HG02571 (cell line): ENCODE data around the gene ALDH1L1.

Source experiments
- ATAC-seq: cut with Tn5 transposase; IDR thresholded peaks from one replicate; pipeline ENCODE4 v1.9.1; 2021; ENCODE audit warnings: mild to moderate bottlenecking, moderate library complexity; ENCODE audit not compliant: unreplicated experiment

The ALDH1L1 gene

GRCh38 chr3:126058666-126059065 is 121.7 kb downstream of the ALDH1L1 start:
- ATAC-seq = no peak

DNA sequence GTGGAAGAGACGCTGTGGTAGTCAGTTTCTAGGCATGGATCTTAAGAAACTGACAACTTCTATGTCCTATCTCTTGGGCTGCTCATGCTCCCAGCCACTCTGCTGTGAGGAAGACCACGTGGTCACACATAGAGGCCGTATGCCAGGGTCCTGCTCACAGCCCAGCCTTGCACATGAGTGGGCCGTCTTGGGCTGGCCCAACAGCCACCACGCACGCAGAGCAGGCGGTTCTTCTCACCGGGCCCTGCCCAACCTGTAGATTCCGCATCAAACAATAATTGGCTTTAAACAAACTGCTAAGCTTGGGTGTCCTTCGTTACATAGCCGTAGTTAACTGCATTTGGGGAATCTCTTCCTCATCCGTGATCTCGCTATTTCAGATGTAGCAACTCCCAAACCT is 122.5 kb downstream of the ALDH1L1 start:
- ATAC-seq = no peak

GRCh38 chr3:126057501-126057819 is 122.9 kb downstream of the ALDH1L1 start:
- no peak for ATAC-seq

GRCh38 chr3:126056681-126057500 is 123.5 kb downstream of the ALDH1L1 start:
- no peak for ATAC-seq

GRCh38 chr3:126056088-126056487 is 124.3 kb downstream of the ALDH1L1 start:
- no peak for ATAC-seq

DNA sequence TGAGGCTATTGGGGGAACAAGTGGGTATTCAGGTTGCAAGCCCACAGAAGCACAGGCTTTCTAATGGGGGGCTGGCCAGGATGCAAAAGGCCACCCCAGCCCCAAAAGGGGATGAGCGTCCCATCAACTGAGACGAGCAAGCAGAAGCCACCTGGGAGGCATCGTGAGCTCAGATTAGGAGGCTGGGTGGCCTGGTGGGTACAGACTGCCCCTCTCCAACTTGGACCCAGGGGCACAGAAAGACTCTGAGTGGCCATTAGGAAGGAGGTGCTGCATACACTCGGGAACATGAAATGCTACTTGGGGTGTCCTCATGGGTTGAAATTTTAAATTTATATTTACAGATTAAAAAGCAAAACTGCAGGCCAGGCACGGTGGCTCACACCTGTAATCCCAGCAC is 125.5 kb downstream of the ALDH1L1 start:
- no peak for ATAC-seq

DNA sequence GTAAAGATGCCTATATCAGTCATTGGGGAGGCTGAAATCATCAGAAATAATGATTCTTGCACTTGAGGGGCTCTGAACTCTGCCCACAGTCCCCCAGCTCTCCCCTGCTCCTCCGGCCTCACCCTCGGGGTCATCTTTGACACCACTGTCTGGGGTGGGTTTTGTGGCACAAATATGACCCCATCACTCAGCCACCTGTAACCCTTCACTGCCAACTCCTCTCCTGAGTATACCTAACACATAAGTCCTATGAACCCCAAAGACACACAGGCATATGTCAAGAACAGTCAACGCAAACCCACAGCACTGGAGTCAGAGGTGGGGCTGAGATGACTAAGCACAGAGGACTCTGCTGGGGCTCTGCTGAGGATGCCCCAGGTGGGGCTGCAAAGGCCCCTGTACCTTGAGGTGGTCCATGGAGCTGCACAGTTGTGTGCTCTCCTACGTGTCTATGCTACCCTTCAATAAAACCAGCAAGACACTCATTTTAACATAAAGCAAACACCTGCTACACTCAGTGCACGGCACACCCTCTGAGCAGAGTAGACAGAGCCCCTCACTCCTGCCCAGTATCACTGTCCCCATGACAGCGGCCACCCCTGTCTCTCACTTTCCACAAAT is 126.3 kb downstream of the ALDH1L1 start:
- no peak for ATAC-seq
